ENCODE results near the gene COPS7B.
A peak's percentile ranks its signal among the peaks of the same experiment; 100 is the strongest.

DNA sequence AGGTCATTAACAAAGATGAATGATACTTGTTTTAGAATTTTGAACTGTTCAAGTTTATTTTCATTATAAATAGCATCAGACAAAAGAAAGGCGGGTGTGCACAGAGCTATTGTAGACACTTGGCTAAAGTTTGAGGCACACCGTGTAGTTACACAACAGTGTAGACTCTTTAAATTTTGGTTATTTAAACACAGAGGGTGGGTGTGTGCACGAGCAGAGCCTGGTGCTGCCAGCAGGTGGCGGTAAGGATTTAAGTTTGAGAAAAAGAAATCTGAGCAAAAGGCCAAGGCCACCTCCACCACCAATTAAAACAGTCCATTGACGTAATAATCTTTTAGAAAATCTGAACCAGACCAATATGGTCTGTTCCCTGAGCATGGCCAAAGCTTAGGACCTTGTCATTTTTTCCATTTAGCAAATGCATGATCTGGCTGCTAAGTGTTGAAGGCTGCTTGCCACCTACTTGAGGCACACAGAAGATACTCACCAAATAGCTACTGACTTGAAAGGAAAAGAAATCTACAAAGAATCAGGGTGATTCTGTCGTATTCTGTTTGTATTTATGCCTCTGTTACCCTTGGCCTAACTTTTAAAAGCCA lies 14.3 kb downstream of the COPS7B start:
- TF ChIP-seq, protein P1, sequence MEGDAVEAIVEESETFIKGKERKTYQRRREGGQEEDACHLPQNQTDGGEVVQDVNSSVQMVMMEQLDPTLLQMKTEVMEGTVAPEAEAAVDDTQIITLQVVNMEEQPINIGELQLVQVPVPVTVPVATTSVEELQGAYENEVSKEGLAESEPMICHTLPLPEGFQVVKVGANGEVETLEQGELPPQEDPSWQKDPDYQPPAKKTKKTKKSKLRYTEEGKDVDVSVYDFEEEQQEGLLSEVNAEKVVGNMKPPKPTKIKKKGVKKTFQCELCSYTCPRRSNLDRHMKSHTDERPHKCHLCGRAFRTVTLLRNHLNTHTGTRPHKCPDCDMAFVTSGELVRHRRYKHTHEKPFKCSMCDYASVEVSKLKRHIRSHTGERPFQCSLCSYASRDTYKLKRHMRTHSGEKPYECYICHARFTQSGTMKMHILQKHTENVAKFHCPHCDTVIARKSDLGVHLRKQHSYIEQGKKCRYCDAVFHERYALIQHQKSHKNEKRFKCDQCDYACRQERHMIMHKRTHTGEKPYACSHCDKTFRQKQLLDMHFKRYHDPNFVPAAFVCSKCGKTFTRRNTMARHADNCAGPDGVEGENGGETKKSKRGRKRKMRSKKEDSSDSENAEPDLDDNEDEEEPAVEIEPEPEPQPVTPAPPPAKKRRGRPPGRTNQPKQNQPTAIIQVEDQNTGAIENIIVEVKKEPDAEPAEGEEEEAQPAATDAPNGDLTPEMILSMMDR (conservative IDR thresholded peaks at IDR 0.05), result peak; percentile 84
- no peak for TF ChIP-seq ZFX (IDR thresholded peaks at IDR 0.05)

All from C4-2B (cell line).